Measurements from ENCODE around the gene UBL3.

DNA sequence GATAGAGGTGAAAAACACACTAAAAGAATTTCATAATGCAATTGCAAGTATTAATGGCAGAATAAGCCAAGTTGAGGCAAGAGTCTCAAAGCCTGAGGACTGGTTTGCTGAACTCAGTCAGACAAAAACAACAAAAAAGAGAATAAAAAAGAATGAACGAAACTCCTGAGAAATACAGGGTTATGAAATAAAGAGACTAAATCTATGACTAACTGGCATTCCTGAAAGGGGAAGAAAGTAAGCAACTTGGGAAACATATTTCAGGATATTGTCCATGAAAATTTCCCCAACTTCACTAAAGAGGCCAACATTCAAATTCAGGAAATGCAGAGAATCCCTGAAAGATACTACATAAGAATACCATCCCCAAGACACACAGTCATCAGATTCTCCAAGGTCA lies 47.8 kb downstream of the UBL3 start:
- TF ChIP-seq EZH2 (IDR thresholded peaks at IDR 0.05; ENCODE audit: low read length) (no peak), CTCF (optimal IDR thresholded peaks at IDR 0.05 in 1 of 3, IDR thresholded peaks at IDR 0.05 in 1 of 3, conservative IDR thresholded peaks at IDR 0.05 in 1 of 3; ENCODE audit: extremely low read depth in 1 of 3, insufficient read depth in 2 of 3, low read length in 3 of 3) (no peak)
